Measurements from ENCODE around the gene FKBP9.
"Not testable (repeated sequence)": the region's sequence is repeated elsewhere in the genome, so short reads cannot be mapped to it uniquely, and the experiment has no call there.

FKBP9 gene

DNA sequence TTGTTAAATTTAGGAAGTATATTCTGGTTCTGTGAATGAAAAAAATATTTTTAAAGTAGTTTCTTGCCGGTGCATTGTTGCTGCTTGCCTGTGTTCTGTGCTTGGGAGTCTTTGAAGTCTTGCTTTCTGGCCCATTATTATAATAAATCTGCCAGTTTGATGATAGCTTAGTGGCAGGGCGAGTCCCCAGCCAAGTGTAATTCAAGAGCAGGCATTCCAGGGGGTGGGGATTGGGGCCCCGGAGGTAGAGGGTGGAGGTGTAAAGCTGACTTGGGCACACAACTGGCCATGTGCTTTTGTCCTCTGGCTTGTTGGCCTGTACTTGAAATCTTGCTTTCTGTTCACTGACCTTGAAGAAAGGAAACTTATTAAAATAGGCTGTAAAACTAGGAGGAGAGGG lies 14.7 kb downstream of the FKBP9 start:
- H3K4me3 Mint-ChIP-seq; intact Hi-C loops (cut with micrococcal nuclease); H3K36me3 Mint-ChIP-seq (ENCODE audit: low read depth): not testable (repeated sequence)

DNA sequence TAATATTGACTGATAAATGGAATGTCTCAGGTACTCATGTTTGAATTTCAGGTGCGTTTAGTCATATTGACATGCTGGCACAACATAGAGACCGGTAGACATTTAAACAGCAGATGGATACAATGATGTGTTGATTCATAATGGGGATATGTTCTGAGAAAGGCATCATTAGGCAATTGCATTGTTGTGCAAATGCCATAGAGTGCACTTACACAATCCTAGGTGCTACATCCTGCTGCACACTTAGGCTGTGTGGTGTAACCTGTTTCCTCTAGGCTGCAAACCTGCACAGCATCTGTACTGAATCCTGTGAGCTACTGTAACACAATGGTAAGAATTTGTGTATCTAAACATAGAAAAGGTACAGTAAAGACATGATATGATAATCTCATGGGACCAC lies 19.9 kb downstream of the FKBP9 start:
- H3K27me3 Mint-ChIP-seq; H3K27ac Mint-ChIP-seq; intact Hi-C loops (cut with micrococcal nuclease): not testable (repeated sequence)

More for the DNA sequence above, 14.7 kb downstream of the FKBP9 start:
- H3K27ac Mint-ChIP-seq, H3K9me3 Mint-ChIP-seq, H3K27me3 Mint-ChIP-seq: not testable (repeated sequence)
- H3K4me1 Mint-ChIP-seq (ENCODE audit: low read depth) = peaks cover 14% of the 10 kb centered on the region

DNA sequence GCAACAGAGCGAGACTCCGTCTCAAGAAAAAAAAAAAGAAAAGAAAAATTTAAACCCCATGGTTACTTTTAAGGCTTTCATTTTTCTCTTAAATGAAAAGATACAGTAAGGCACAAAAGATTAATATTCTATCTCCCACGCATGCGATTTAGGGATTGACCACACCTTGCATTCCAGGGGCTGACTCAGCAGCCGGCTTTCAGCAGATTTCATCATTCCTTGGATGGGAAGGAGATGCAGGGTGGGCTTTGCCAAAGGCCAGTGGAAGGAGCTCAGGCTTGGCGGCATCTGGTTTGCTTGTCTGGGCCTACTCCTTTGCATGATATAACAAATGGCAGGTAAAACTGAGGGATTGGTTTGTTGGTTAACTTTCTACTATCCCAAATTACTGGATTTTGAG lies 22.0 kb downstream of the FKBP9 start:
- H3K9me3 Mint-ChIP-seq; H3K4me3 Mint-ChIP-seq; H3K27me3 Mint-ChIP-seq; H3K4me1 Mint-ChIP-seq (ENCODE audit: low read depth); H3K36me3 Mint-ChIP-seq (ENCODE audit: low read depth); H3K27ac Mint-ChIP-seq; intact Hi-C loops (cut with micrococcal nuclease): not testable (repeated sequence)

More for the DNA sequence above, 19.9 kb downstream of the FKBP9 start:
- not testable (repeated sequence) for H3K4me1 Mint-ChIP-seq (ENCODE audit: low read depth); H3K36me3 Mint-ChIP-seq (ENCODE audit: low read depth); H3K4me3 Mint-ChIP-seq; H3K9me3 Mint-ChIP-seq

DNA sequence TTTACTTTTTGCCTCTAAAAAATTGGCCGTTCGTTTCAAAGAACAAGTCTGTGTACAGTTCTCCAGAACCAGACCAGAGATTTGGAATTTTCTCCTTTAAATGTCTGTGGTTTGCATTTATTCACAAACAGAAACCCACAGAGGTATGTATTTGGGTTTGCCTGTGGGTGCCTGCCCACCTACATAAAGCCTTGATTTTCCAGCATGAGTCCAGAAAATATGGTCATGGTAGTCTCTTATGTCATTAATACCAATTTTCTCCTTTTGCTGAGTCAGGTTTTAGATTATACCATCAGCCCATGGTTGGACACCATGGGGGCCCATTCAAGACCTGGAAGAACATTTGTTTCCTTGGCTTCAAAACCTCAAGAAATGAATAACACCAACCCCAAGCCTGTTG lies 22.7 kb downstream of the FKBP9 start:
- H3K9me3 Mint-ChIP-seq; H3K4me1 Mint-ChIP-seq (ENCODE audit: low read depth); H3K27me3 Mint-ChIP-seq; intact Hi-C loops (cut with micrococcal nuclease); H3K27ac Mint-ChIP-seq; H3K36me3 Mint-ChIP-seq (ENCODE audit: low read depth); H3K4me3 Mint-ChIP-seq: not testable (repeated sequence)

GRCh38 chr7:32988148-32988547 lies 30.9 kb downstream of the FKBP9 start:
- intact Hi-C loops (cut with micrococcal nuclease); H3K9me3 Mint-ChIP-seq; H3K27me3 Mint-ChIP-seq; H3K4me1 Mint-ChIP-seq (ENCODE audit: low read depth); H3K36me3 Mint-ChIP-seq (ENCODE audit: low read depth); H3K4me3 Mint-ChIP-seq; H3K27ac Mint-ChIP-seq: not testable (repeated sequence)

DNA sequence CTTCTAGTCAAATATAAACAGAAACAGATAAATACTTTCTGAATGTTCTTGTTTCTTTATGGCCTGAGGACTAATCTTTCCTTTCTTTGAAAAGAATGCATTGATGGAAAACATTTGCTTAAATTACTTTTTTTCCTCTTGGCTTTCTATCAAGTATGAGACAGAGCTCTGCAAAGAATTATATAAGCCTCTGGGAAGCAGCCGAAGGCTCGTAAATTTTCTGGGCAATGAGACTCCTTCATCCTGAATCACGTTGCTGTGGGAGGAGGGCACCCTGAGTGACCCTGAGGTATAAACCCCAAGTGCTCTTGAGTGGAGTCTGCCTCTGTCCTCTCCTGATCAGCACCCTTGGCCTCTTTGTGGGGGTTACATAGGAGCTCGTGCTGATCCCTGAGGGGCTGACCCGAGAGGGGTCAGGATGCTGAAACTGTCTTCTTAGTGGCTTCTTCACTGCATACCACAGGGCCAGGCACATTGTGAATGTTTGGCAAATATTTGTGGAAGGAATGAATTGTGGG lies 33.9 kb downstream of the FKBP9 start:
- H3K27ac Mint-ChIP-seq; H3K9me3 Mint-ChIP-seq; H3K4me1 Mint-ChIP-seq (ENCODE audit: low read depth); intact Hi-C loops (cut with micrococcal nuclease); H3K36me3 Mint-ChIP-seq (ENCODE audit: low read depth); H3K4me3 Mint-ChIP-seq; H3K27me3 Mint-ChIP-seq: not testable (repeated sequence)

DNA sequence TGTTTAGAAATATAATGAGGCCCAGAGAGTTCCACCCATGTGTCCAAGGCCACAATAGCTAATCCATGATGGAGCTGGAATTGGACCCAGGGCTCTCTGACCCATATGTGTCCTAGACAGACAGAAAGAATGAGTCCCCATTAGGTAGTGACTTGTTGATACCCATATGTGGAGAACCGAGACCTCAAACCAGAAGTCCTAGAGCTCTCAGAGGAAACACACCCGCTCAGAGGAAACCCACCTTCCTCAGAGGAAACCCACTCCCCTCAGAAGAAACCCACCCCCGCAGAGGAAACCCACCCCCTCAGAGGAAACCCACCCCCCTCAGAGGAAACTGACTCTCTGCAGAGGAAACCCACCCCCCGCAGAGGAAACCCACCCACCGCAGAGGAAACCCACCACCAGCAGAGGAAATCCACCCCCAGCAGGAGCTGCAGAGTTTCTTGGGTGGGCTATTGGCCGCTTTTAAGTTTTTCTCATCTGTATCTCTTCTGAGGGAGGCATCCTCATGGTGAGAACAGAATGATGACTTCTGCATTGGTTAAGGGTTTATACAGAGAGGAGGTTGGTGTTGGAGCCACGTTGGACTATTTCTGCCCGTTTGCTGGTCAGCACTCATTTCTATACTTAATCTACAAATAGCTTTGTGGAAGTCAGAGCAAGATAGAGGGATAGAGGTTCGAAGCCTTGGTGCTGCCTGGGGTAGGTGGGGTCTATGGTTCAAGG lies 34.9 kb downstream of the FKBP9 start:
- H3K27me3 Mint-ChIP-seq; H3K9me3 Mint-ChIP-seq; H3K4me3 Mint-ChIP-seq; H3K36me3 Mint-ChIP-seq (ENCODE audit: low read depth); intact Hi-C loops (cut with micrococcal nuclease); H3K27ac Mint-ChIP-seq; H3K4me1 Mint-ChIP-seq (ENCODE audit: low read depth): not testable (repeated sequence)

DNA sequence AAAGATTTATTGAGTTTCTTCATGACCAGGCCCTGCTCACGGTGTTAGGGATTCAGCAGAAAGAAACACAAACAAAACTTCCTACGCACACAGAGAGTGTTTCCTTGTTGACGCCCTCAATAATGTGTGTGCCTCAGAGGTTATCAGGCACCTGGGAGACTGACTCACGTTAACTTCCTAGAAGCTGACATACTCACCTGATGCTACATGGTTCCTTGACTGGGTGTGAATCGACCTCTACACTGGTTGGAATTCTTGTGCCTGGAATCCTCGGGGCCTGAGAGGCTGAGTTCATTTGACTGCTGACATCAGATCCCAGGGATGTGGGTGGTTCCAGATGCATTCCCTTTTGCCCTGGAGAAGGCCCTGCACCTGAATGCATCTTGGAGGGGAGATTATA lies 35.5 kb downstream of the FKBP9 start:
- intact Hi-C loops (cut with micrococcal nuclease); H3K9me3 Mint-ChIP-seq; H3K27ac Mint-ChIP-seq; H3K36me3 Mint-ChIP-seq (ENCODE audit: low read depth); H3K27me3 Mint-ChIP-seq; H3K4me3 Mint-ChIP-seq; H3K4me1 Mint-ChIP-seq (ENCODE audit: low read depth): not testable (repeated sequence)

DNA sequence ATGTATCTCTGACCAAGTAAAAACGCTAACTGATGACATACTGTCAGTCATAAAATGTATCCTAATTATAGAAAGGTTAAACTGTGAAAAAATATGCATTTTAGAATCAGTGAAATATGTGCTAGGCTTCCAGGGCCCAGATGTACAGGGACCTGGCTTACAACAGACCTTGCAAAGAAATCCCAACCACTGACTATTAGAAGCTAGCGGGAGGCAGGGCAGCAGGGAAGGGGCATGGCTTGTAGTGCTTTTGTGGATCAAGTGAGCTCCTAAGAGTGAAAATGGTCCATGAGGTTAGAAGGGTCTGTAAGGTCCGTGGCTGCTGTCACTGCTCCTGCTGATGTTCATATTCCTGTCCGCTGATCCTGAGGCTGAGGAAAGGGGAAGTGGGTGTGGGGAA lies 40.7 kb downstream of the FKBP9 start:
- H3K4me3 Mint-ChIP-seq; intact Hi-C loops (cut with micrococcal nuclease); H3K36me3 Mint-ChIP-seq (ENCODE audit: low read depth); H3K9me3 Mint-ChIP-seq; H3K27ac Mint-ChIP-seq: not testable (repeated sequence)
- Mint-ChIP-seq H3K27me3 (peaks cover 17% of the 10 kb centered on the region), H3K4me1 (ENCODE audit: low read depth) (peaks cover 11% of the 10 kb centered on the region)

DNA sequence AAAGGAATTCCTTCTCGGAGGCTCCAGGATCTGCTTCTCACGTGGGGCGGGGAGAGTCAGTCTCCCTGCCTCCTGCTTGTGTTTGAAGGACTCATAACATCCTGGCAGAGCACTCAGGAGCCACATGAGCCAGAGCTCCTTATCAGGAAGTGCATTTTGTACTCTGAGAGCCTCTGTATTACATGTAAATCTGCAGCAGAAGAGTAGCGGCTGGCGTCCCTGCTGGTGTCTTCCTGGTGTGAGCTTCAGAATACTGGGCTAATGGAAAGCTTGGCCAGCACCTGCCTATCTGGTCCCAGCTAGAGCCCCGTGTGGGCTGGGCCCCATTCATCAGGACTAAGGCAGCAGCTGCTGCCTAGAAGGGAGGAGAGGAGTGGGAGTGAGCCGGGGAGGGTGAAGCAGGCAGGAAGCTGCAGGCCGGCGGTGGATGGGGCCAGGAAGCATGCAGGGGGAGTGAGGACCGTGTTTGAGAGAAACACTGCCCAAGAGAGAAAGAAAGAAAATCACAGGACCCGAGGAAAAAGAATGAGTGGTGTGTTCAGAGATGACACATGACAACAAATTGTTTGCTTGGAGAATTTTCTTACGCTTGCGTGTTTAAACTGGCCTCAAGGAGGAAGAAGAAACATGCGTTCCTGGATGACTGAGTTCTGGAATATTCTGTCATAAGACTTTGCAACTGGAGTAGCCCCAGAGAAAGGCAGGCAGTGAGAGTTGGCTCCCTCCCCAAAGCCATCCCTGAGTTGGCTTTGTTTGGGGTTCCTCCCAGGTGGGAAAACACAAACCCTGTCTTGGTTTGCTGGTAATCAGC lies 41.3 kb downstream of the FKBP9 start:
- H3K27me3 Mint-ChIP-seq = peaks cover 15% of the 10 kb centered on the region
- intact Hi-C loops (cut with micrococcal nuclease); H3K27ac Mint-ChIP-seq; H3K9me3 Mint-ChIP-seq; H3K36me3 Mint-ChIP-seq (ENCODE audit: low read depth): not testable (repeated sequence)
- peaks cover 11% of the 10 kb centered on the region for H3K4me1 Mint-ChIP-seq (ENCODE audit: low read depth)
- H3K4me3 Mint-ChIP-seq = peak overlapping the region; percentile 41

DNA sequence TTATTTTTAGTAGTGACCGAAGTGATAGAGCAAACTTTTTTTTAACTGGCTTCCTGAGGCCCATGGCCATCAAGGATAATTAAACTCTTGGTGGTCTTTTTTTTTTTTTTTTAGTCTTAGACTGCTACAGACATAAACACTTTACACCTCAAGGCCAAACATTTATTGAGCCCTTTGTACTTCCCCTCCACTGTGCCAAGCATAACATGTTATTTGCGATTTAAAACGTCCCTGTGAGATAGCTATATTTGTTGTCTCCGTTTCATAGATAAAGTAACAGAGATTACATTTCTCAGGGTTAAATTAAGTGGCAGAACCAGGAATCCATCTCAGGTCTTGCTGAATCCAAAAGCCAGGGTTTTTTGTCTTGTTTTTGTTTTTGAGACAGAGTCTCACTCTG lies 42.1 kb downstream of the FKBP9 start:
- H3K27ac Mint-ChIP-seq; H3K36me3 Mint-ChIP-seq (ENCODE audit: low read depth); H3K4me3 Mint-ChIP-seq; intact Hi-C loops (cut with micrococcal nuclease); H3K9me3 Mint-ChIP-seq: not testable (repeated sequence)
- Mint-ChIP-seq H3K27me3 (peaks cover 15% of the 10 kb centered on the region), H3K4me1 (ENCODE audit: low read depth) (peaks cover 11% of the 10 kb centered on the region)

DNA sequence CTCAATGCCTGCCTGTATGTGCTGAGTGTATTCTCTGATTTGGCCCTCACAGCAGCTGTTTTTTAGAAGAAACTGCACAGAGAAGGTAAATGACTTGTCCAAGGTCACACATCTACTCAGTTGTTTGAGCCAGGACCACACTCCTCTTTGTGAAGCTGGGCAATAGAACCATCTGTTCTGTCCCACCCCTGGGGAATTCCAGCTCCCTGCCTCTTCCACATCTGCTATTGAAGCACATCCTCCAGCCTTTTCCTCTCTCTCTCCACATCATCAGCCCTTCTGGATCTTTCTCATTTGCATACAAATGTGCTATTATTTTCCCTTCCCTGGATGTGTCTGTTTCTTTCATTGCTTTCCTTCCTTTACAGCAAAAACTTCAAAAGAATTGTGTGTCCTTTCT lies 45.9 kb downstream of the FKBP9 start:
- intact Hi-C loops (cut with micrococcal nuclease); H3K27ac Mint-ChIP-seq; H3K9me3 Mint-ChIP-seq; H3K4me3 Mint-ChIP-seq: not testable (repeated sequence)
- peaks cover 11% of the 10 kb centered on the region for H3K4me1 Mint-ChIP-seq (ENCODE audit: low read depth)
- peaks cover 13% of the 10 kb centered on the region for H3K36me3 Mint-ChIP-seq (ENCODE audit: low read depth)
- H3K27me3 Mint-ChIP-seq = peaks cover 15% of the 10 kb centered on the region

- H3K9me3 Mint-ChIP-seq; H3K27ac Mint-ChIP-seq; H3K4me3 Mint-ChIP-seq; intact Hi-C loops (cut with micrococcal nuclease); H3K27me3 Mint-ChIP-seq; H3K4me1 Mint-ChIP-seq (ENCODE audit: low read depth): not testable (repeated sequence)
- peaks cover 13% of the 10 kb centered on the region for H3K36me3 Mint-ChIP-seq (ENCODE audit: low read depth)
These were observed 46.9 kb downstream of the FKBP9 start for GRCh38 chr7:33004104-33004616.

DNA sequence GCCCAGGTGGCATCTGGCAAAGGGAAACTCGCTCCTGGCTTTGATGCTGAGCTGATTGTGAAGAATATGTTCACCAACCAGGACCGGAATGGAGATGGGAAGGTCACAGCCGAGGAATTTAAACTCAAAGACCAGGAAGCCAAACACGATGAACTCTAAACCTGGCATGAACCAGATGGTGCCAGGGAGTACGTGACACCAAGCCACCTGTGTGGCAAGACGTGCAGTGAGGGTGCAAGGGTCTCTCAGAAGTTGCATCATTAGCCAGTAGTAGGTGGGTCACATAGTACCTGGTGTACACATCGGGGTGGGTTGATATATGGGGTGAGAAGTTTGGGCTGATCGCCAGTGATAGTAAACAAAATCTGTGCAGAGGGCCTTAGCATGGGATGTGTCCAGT lies 48.0 kb downstream of the FKBP9 start:
- H3K9me3 Mint-ChIP-seq; H3K4me3 Mint-ChIP-seq; H3K27me3 Mint-ChIP-seq; H3K4me1 Mint-ChIP-seq (ENCODE audit: low read depth); intact Hi-C loops (cut with micrococcal nuclease); H3K27ac Mint-ChIP-seq: not testable (repeated sequence)
- peaks cover 16% of the 10 kb centered on the region for H3K36me3 Mint-ChIP-seq (ENCODE audit: low read depth)
